AG04450 (cell line): ENCODE data around the gene URM1. TPM values are rescaled to one million over a fixed set of nuclear protein-coding genes. Genes with fewer than 3 reads are reported as not detected.

Experiments used
- CTCF ChIA-PET: fragments of 300-600, 350-600 bp; formaldehyde crosslinking; extraction: SDS; loops from one replicate; lab custom pipeline; 2022; ENCODE audit warnings: antibody characterized with exemption, inconsistent platforms; lab: Charles Lee
- POLR2A ChIA-PET: fragments of 350-600 bp; formaldehyde crosslinking; extraction: SDS; loops from one replicate; lab custom pipeline; 2021; ENCODE audit warnings: antibody characterized with exemption, inconsistent platforms; lab: Yijun Ruan, JAX
- DNase-seq: peaks from one replicate; pipeline ENCODE4 v3.0.0-alpha.2; 2011; ENCODE audit warnings: low read depth, low spot score
- H3K27ac ChIP-seq: one replicate; pipeline ENCODE4 v1.5.1; 2012; ENCODE audit warnings: low read depth, low read length, control low read depth
- H3K27me3 ChIP-seq: one replicate; pipeline ENCODE4 v1.6.0; 2012; ENCODE audit warnings: low read length; ENCODE audit not compliant: control insufficient read depth, insufficient read depth
- H3K4me3 ChIP-seq: 2 replicates; pipeline ENCODE4 v1.5.1; 2011; ENCODE audit warnings: mild to moderate bottlenecking, low read depth, low read length, control low read depth
- H3K9me3 ChIP-seq: 2 replicates; pipeline ENCODE4 v1.5.1; 2012; ENCODE audit warnings: low read length; ENCODE audit not compliant: control insufficient read depth, insufficient read depth
- polyA plus RNA-seq: library from polyadenylated mRNA; depleted of rRNA; stranded (reverse); fragments of >200 nt; gene quantifications from 2 replicates; pipeline ENCODE4 v1.2.3, GENCODE V29; 2011
- TF ChIP-seq, protein P1 (sequence below): IDR thresholded peaks from 2 replicates; pipeline ENCODE4 v1.5.1; 2011; ENCODE audit warnings: low read depth, low read length, control low read depth, inconsistent platforms

Gene URM1
- polyA plus RNA-seq, 1 experiment = 44.7 TPM

DNA sequence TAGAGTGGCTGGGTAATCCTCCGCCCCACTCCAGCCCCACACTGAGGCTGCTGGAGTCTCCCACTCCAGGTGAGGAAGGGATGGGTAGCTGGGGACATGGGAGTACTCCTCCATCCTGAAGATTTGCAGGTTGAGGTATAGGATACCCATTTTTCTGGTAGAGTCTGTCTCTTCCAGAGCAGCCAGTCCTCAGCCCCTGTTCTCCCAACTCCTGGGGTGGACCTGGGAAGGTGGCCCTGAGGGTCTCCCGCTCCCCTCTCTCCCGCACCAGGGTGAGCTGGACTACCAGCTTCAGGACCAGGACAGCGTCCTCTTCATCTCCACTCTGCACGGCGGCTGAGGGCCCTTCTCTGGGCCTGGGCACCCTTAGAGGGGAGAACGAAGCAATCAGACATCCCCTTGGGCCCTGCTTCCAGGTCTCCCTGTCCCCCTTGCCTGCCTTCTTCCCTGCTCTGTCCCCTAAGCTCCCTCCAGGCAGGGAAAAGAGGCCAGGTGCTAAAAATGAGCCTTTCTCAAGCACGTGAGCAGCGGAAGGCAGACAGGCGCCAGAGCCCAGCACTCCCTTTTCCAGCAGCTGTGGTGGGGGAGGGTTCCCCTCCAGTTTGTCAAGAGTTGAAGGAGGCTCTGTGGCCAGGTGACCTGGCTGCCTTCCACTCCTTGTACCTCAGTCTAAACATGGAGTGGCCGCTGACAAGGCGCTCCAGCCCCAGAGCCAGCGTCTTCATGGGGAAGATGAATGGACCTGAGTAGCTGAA is 18.4 kb downstream of the URM1 start:
- CTCF ChIA-PET = no interaction called here
- TF ChIP-seq, protein P1, sequence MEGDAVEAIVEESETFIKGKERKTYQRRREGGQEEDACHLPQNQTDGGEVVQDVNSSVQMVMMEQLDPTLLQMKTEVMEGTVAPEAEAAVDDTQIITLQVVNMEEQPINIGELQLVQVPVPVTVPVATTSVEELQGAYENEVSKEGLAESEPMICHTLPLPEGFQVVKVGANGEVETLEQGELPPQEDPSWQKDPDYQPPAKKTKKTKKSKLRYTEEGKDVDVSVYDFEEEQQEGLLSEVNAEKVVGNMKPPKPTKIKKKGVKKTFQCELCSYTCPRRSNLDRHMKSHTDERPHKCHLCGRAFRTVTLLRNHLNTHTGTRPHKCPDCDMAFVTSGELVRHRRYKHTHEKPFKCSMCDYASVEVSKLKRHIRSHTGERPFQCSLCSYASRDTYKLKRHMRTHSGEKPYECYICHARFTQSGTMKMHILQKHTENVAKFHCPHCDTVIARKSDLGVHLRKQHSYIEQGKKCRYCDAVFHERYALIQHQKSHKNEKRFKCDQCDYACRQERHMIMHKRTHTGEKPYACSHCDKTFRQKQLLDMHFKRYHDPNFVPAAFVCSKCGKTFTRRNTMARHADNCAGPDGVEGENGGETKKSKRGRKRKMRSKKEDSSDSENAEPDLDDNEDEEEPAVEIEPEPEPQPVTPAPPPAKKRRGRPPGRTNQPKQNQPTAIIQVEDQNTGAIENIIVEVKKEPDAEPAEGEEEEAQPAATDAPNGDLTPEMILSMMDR = no peak
- Histone ChIP-seq H3K27ac (no peak overlapping the region), H3K4me3 (no peak overlapping the region), H3K9me3 (peaks cover 3% of the 10 kb centered on the region; the same call in 1 of the 2 replicates), H3K27me3 (no peaks in the 10 kb centered on the region)
- POLR2A ChIA-PET = no interaction called here
- no peak for DNase-seq

DNA sequence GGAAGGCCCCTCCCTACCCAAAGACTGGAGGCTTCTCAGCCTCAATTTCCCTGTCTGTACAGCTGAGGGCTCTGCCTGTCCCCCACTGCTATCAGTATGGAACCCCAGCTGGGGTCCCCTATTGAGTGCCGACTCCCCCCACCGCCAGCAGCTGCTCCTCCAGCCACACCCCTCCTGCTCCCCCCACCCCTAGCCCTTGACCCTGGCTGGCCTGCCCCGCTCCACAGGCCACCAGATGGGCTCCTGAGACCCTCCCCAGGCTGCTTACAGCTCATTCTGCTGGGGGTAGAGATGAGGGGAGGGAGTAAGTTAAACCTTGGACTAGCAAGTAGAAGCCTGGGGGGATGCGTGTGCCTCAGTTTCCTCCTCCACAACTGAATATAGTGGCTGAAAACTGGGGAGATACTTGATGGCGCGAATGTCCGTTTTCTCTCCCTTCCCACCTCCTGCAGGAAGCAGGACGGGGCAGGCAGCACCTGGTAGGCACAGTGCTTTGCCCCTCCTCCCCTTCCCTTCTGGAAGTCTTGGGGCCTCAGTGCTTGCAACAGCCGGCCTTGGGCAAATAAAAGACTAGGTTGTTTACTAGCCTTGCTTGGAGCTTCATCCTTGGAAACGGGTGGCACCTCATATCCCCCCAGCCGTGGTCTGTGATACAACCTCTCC is 19.1 kb downstream of the URM1 start:
- ChIA-PET POLR2A (interaction anchor here (0.6 kb wide), 1 partner anchor 8 kb away, joined by 3 read pairs; no protein-coding TSS in a partner anchor), CTCF (no interaction called here)
- TF ChIP-seq, protein P1 = no peak
- DNase-seq = no peak
- Histone ChIP-seq H3K27ac (no peak overlapping the region), H3K9me3 (peaks cover 3% of the 10 kb centered on the region; the same call in 1 of the 2 replicates), H3K27me3 (no peaks in the 10 kb centered on the region), H3K4me3 (no peak overlapping the region)

DNA sequence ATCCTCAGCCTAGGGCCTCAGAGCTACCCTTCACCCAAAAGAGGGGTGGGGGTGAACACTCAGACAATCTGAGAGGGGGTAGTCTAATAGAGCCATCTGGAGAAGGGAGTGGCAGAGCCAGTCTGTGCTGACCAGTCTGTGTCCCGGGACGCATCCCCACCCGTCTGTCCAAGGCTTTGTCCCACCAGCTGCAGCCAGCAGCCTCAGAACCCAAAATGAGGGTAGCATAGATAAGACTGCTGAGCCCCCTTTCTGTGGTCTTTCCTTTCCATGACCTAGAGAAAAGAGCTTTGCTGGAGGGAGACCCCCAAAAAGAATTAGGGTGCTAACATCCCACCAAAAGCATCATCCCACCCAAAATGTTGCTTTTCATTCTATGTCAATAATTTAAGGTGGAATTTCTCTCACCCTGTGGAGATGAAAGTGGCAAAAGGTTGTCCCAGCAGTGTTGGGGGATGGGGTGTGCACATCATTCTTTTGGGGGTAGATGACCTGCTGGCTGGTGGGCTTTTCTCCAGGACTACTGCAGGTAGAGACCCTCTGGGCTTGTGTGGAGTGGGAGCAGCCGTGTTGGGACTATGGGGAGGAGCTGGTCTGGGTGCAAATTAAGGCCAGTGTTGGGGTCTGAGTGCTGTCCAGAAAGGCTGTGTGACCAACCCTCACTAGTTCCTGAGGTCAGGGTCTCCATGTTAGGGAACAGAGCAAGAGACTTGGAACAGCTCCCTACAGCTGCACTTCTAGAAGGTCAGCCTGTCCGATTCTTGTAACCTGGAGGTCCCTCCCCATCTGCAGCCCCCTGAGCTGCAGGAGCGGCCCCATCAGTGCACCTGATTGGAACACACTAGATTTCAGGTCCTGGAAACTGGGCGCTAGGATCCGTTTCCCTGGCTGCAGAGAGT is 19.9 kb downstream of the URM1 start:
- peaks cover 3% of the 10 kb centered on the region; the same call in 1 of the 2 replicates for H3K9me3 ChIP-seq
- H3K27me3 ChIP-seq = no peaks in the 10 kb centered on the region
- DNase-seq = no peak
- H3K4me3 ChIP-seq = no peak overlapping the region
- TF ChIP-seq, protein P1 = no peak
- POLR2A ChIA-PET = interaction anchor here (0.6 kb wide), 1 partner anchor 8 kb away, joined by 3 read pairs; no protein-coding TSS in a partner anchor
- CTCF ChIA-PET = no interaction called here
- no peak overlapping the region for H3K27ac ChIP-seq

DNA sequence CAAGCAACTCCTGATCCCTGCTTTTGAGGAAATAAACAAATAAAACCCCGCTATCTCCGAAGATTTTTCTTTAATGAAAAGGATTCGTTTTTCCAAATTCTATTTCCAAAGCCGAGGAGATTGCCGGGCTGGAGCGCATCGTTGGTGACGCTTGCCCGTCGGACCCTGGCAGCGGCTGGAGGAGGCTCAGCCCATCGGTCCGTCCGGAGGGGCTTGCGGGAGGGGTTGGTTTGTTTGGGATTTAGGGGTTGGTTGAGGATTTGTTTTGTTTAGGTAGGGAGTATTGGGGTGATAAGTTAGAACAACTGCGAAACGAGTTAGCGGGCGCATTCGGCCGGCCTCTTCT is 20.8 kb downstream of the URM1 start:
- POLR2A ChIA-PET = no interaction called here
- Histone ChIP-seq H3K9me3 (peaks cover 3% of the 10 kb centered on the region; the same call in 1 of the 2 replicates), H3K27me3 (peaks cover 3% of the 10 kb centered on the region)

More for the DNA sequence above, 20.8 kb downstream of the URM1 start:
- H3K4me3 ChIP-seq = no peak overlapping the region
- CTCF ChIA-PET = no interaction called here
- DNase-seq = no peak
- no peak overlapping the region for H3K27ac ChIP-seq
- TF ChIP-seq, protein P1 = no peak
